Right lobe of liver (tissue), 4 donors: ENCODE results near the gene DOLPP1.

Source experiments
- CTCF ChIP-seq, 4 donors: fragments of 200-600 bp in 3 of 4; fragments of 450-650 bp in 1 of 4; IDR thresholded peaks; one replicate each; pipeline versions ENCODE4 v1.5.1 to v1.8.0; 2016 to 2022; ENCODE audit warnings: antibody characterized with exemption in 4 of 4, mild to moderate bottlenecking in 2 of 4
- POLR2A ChIP-seq: fragments of 450-650 bp; IDR thresholded peaks from one replicate; pipeline ENCODE4 v1.6.1; 2017; ENCODE audit warnings: antibody characterized with exemption, mild to moderate bottlenecking
- donor health status: DM: no; HTN: no; CAD: no.
- donor health status: DM: no; HTN: no; CAD: no.
- donor health status: DM: no; HTN: yes; CAD: no.

GRCh38 chr9:129069862-129070641, 10.9 kb upstream of the DOLPP1 start:
- no peak for TF ChIP-seq POLR2A
- no peak for TF ChIP-seq CTCF (IDR thresholded peaks at IDR 0.05)
